ENCODE measurements around the gene NR6A1. TPM values are rescaled to one million over a fixed set of nuclear protein-coding genes. Genes with fewer than 3 reads are reported as not detected.
"Not testable (repeated sequence)": the region's sequence is repeated elsewhere in the genome, so short reads cannot be mapped to it uniquely, and the experiment has no call there.

NR6A1 gene
- total RNA-seq, 1 donor from 2014 or later, result 2.0 TPM

GRCh38 chr9:124776954-124777648 lies 6.0 kb upstream of the NR6A1 start, which contains the start of gene OLFML2A:
TSS of gene OLFML2A (plus strand) at chr9:124777133. CDS start at chr9:124777271, 138 bp downstream.
- DNase-seq, result no peak

- no peak for DNase-seq
These were observed 5.5 kb upstream of the NR6A1 start for GRCh38 chr9:124776618-124776953.

- peak; percentile 51 for DNase-seq
These were observed 3.2 kb upstream of the NR6A1 start for GRCh38 chr9:124774129-124774978.

GRCh38 chr9:124773473-124774128 lies 2.5 kb upstream of the NR6A1 start:
- no peak for DNase-seq

- not testable (repeated sequence) for DNase-seq
These were observed 1.8 kb upstream of the NR6A1 start for GRCh38 chr9:124772877-124773276.

GRCh38 chr9:124771867-124772679 lies 962 bp upstream of the NR6A1 start:
- peak; percentile 33 for DNase-seq

- DNase-seq, result no peak
These were observed 621 bp downstream of the NR6A1 start for GRCh38 chr9:124770359-124771020.

- DNase-seq, result no peak
These were observed 1.4 kb downstream of the NR6A1 start for GRCh38 chr9:124769549-124770358.

GRCh38 chr9:124768750-124769548 lies 2.2 kb downstream of the NR6A1 start:
- DNase-seq, result no peak

- DNase-seq, result no peak
These were observed 2.8 kb downstream of the NR6A1 start for GRCh38 chr9:124768334-124768733.

- no peak for DNase-seq
These were observed 3.3 kb downstream of the NR6A1 start for GRCh38 chr9:124767821-124768220.

GRCh38 chr9:124766815-124767554 lies 4.1 kb downstream of the NR6A1 start:
- no peak for DNase-seq

GRCh38 chr9:124766326-124766725 lies 4.8 kb downstream of the NR6A1 start:
- no peak for DNase-seq

GRCh38 chr9:124765439-124765835 lies 5.7 kb downstream of the NR6A1 start:
- DNase-seq, result no peak

GRCh38 chr9:124764774-124765438 lies 6.2 kb downstream of the NR6A1 start:
- no peak for DNase-seq

- DNase-seq, result no peak
These were observed 8.5 kb downstream of the NR6A1 start for GRCh38 chr9:124762633-124763032.

- DNase-seq, result no peak
These were observed 9.4 kb downstream of the NR6A1 start for GRCh38 chr9:124761710-124762109.

GRCh38 chr9:124761196-124761595 lies 9.9 kb downstream of the NR6A1 start:
- no peak for DNase-seq

- no peak for DNase-seq
These were observed 10.4 kb downstream of the NR6A1 start for GRCh38 chr9:124760719-124761118.

Data from occipital lobe (tissue), 2 donors.